HCT116 (cell line): ENCODE data around the gene METTL1.

Experiments
- CEBPB ChIP-seq: IDR thresholded peaks from 2 replicates; pipeline ENCODE4 v1.6.1; 2012; ENCODE audit warnings: low read depth
- EZH2 ChIP-seq: fragments of 200-600 bp; sonication (generic); IDR thresholded peaks from 2 replicates; pipeline ENCODE4 v1.6.1; 2017; ENCODE audit warnings: antibody characterized with exemption, mixed run types
- JUND ChIP-seq: IDR thresholded peaks from 2 replicates; pipeline ENCODE4 v1.6.1; 2012
- MAX ChIP-seq: IDR thresholded peaks from 2 replicates; pipeline ENCODE4 v1.6.1; 2012
- POLR2A ChIP-seq: IDR thresholded peaks from 2 replicates; pipeline ENCODE4 v1.7.0; 2011; ENCODE audit warnings: borderline replicate concordance; ENCODE audit not compliant: insufficient read depth, insufficient read length; ENCODE audit errors: extremely low read depth
- POLR2AphosphoS5 ChIP-seq: IDR thresholded peaks from 2 replicates; pipeline ENCODE4 v1.6.1; 2011; ENCODE audit warnings: mild to moderate bottlenecking, low read depth, low read length, moderate library complexity
- SIN3A ChIP-seq: IDR thresholded peaks from 2 replicates; pipeline ENCODE4 v1.6.1; 2012; ENCODE audit warnings: low read depth
- SP1 ChIP-seq: IDR thresholded peaks from 2 replicates; pipeline ENCODE4 v1.6.1; 2012; ENCODE audit warnings: low read depth
- SRF ChIP-seq: IDR thresholded peaks from 2 replicates; pipeline ENCODE4 v1.6.1; 2012; ENCODE audit warnings: low read depth
- YY1 ChIP-seq: IDR thresholded peaks from 2 replicates; pipeline ENCODE4 v1.6.1; 2011; ENCODE audit warnings: low read length, low read depth, moderate library complexity, mild to moderate bottlenecking; ENCODE audit not compliant: insufficient replicate concordance; ENCODE audit errors: extremely low read depth
- ZNF274 ChIP-seq: fragments of 200-500 bp; sonication (Bioruptor generic); IDR thresholded peaks from 2 replicates; pipeline ENCODE4 v1.6.1; 2014; ENCODE audit warnings: mild to moderate bottlenecking, low read depth, low read length, inconsistent platforms
- TF ChIP-seq, protein P1 (sequence below), 3 experiments: fragments of 200-600 bp in 1 of 3; sonication (generic) in 1 of 3; IDR thresholded peaks in 2 of 3; conservative IDR thresholded peaks in 1 of 3; 2 replicates each; pipeline ENCODE4 v1.5.1; 2012 to 2017; ENCODE audit warnings: low read depth in 2 of 3, low read length in 2 of 3, antibody characterized with exemption in 1 of 3, borderline replicate concordance in 1 of 3, control low read depth in 1 of 3, mild to moderate bottlenecking in 1 of 3, mixed read lengths in 1 of 3, mixed run types in 1 of 3, moderate library complexity in 1 of 3; ENCODE audit not compliant: insufficient read depth in 1 of 3
- TF ChIP-seq, protein P2 (sequence below): IDR thresholded peaks from 2 replicates; pipeline ENCODE4 v1.6.1; 2012; ENCODE audit warnings: low read depth

- TF ChIP-seq, protein P1, sequence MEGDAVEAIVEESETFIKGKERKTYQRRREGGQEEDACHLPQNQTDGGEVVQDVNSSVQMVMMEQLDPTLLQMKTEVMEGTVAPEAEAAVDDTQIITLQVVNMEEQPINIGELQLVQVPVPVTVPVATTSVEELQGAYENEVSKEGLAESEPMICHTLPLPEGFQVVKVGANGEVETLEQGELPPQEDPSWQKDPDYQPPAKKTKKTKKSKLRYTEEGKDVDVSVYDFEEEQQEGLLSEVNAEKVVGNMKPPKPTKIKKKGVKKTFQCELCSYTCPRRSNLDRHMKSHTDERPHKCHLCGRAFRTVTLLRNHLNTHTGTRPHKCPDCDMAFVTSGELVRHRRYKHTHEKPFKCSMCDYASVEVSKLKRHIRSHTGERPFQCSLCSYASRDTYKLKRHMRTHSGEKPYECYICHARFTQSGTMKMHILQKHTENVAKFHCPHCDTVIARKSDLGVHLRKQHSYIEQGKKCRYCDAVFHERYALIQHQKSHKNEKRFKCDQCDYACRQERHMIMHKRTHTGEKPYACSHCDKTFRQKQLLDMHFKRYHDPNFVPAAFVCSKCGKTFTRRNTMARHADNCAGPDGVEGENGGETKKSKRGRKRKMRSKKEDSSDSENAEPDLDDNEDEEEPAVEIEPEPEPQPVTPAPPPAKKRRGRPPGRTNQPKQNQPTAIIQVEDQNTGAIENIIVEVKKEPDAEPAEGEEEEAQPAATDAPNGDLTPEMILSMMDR (IDR thresholded peaks at IDR 0.05 in 2 of 3, conservative IDR thresholded peaks at IDR 0.05 in 1 of 3; ENCODE audit: borderline replicate concordance in 1 of 3, insufficient read depth in 1 of 3, low read depth in 2 of 3, low read length in 2 of 3) = no peak
- no peak for TF ChIP-seq SIN3A
- TF ChIP-seq POLR2A = no peak
- TF ChIP-seq JUND = no peak
- no peak for TF ChIP-seq EZH2
- TF ChIP-seq YY1 = no peak
- no peak for TF ChIP-seq POLR2AphosphoS5
- TF ChIP-seq MAX = no peak
- TF ChIP-seq, protein P2, sequence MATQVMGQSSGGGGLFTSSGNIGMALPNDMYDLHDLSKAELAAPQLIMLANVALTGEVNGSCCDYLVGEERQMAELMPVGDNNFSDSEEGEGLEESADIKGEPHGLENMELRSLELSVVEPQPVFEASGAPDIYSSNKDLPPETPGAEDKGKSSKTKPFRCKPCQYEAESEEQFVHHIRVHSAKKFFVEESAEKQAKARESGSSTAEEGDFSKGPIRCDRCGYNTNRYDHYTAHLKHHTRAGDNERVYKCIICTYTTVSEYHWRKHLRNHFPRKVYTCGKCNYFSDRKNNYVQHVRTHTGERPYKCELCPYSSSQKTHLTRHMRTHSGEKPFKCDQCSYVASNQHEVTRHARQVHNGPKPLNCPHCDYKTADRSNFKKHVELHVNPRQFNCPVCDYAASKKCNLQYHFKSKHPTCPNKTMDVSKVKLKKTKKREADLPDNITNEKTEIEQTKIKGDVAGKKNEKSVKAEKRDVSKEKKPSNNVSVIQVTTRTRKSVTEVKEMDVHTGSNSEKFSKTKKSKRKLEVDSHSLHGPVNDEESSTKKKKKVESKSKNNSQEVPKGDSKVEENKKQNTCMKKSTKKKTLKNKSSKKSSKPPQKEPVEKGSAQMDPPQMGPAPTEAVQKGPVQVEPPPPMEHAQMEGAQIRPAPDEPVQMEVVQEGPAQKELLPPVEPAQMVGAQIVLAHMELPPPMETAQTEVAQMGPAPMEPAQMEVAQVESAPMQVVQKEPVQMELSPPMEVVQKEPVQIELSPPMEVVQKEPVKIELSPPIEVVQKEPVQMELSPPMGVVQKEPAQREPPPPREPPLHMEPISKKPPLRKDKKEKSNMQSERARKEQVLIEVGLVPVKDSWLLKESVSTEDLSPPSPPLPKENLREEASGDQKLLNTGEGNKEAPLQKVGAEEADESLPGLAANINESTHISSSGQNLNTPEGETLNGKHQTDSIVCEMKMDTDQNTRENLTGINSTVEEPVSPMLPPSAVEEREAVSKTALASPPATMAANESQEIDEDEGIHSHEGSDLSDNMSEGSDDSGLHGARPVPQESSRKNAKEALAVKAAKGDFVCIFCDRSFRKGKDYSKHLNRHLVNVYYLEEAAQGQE = no peak
- no peak for TF ChIP-seq SP1
- no peak for TF ChIP-seq CEBPB
- TF ChIP-seq SRF = no peak
- TF ChIP-seq ZNF274 = no peak
Observed at GRCh38 chr12:57800965-57801364, 29.1 kb upstream of the METTL1 start.
